ENCODE measurements around the gene HID1. TPM values are rescaled to one million over a fixed set of nuclear protein-coding genes. Genes with fewer than 3 reads are reported as not detected.

The HID1 gene
- total and polyA plus RNA-seq, 2 of the 4 experiments (the other 2 are of a cell fraction) = 0.18 to 1.7 TPM

GRCh38 chr17:74971069-74971841 is 1.3 kb downstream of the HID1 start:
- H2BK120ac ChIP-seq (ENCODE audit: low read depth, low read length) = no peak overlapping the region
- no peak overlapping the region for H3K4ac ChIP-seq (ENCODE audit: low read depth, low read length)
- H3K79me1 ChIP-seq (ENCODE audit: low read depth in 1 of 2, low read length in 2 of 2) = no peaks in the 10 kb centered on the region
- H4K5ac ChIP-seq (ENCODE audit: low read depth, low read length) = no peak overlapping the region
- no peak for DNase-seq
- H4K91ac ChIP-seq (ENCODE audit: insufficient read depth, low read depth, low read length) = no peak overlapping the region
- no peak for TF ChIP-seq SMC3 (IDR thresholded peaks at IDR 0.05; ENCODE audit: low read depth, low read length)
- TF ChIP-seq MXI1 (IDR thresholded peaks at IDR 0.05; ENCODE audit: borderline replicate concordance, low read depth, low read length) = no peak
- TF ChIP-seq RCOR1 (IDR thresholded peaks at IDR 0.05; ENCODE audit: insufficient replicate concordance, low read length) = no peak
- TF ChIP-seq CTCF (conservative IDR thresholded peaks at IDR 0.05; ENCODE audit: low read depth, low read length) = no peak
- ChIA-PET POLR2A (ENCODE audit: unreplicated experiment) (no interaction called here), CTCF (interaction anchor here (0.8 kb wide), 1 partner anchor 9 kb away, joined by 3 read pairs; no protein-coding TSS in a partner anchor)
- H3K36me3 ChIP-seq (ENCODE audit: control insufficient read depth, insufficient read depth, low read length) = no peaks in the 10 kb centered on the region
- no peak overlapping the region for H3K14ac ChIP-seq (replicated peaks; ENCODE audit: low read depth, low read length)
- no peak overlapping the region for H3K27ac ChIP-seq (ENCODE audit: insufficient read depth, low read length)
- WGBS, 2 experiments (ENCODE audit: extremely low coverage in 2 of 2, insufficient read length in 1 of 2) = 90% methylated on average over 2 of the region's 8 CpGs; no CpG with 5 or more reads in 1 of the 2 experiments
- no peak overlapping the region for H3K4me3 ChIP-seq (ENCODE audit: insufficient read depth, low read depth, low read length)
- no peak for ATAC-seq (ENCODE audit: low read depth)
- H3K9me3 ChIP-seq (ENCODE audit: control insufficient read depth, insufficient read depth, low read length) = no peaks in the 10 kb centered on the region
- no TSS peak for BruUV-seq (replicated peaks)
- H2AK5ac ChIP-seq (ENCODE audit: low read depth, low read length) = no peak overlapping the region
- in situ Hi-C loops (cut with MboI; ENCODE audit: low sequenced_read_pairs) (no loop called here), intact Hi-C loops (cut with micrococcal nuclease) (no loop called here), dilution Hi-C loops (cut with HindIII; ENCODE audit: low sequenced_read_pairs, unreplicated experiment) (no loop called here)
- peak overlapping the region; percentile 8 for H2AFZ ChIP-seq (replicated peaks; ENCODE audit: low read length, poor library complexity)
- no peak overlapping the region for H3K18ac ChIP-seq (ENCODE audit: low read depth, low read length)
- no peak overlapping the region for H3K56ac ChIP-seq (ENCODE audit: extremely low read depth, insufficient read depth, low read length)
- H3K9ac ChIP-seq (ENCODE audit: low read depth, low read length) = no peak overlapping the region
- no peak overlapping the region for H2BK15ac ChIP-seq (ENCODE audit: low read depth, low read length)
- no peaks in the 10 kb centered on the region for H3K9me1 ChIP-seq (ENCODE audit: insufficient read depth, low read length)
- no peak overlapping the region for H2BK5ac ChIP-seq (ENCODE audit: low read depth, low read length, poor library complexity, severe bottlenecking)
- H3K27me3 ChIP-seq (ENCODE audit: control insufficient read depth, insufficient read depth, low read length) = peaks cover 47% of the 10 kb centered on the region
- H2AK9ac ChIP-seq (replicated peaks; ENCODE audit: low read depth, low read length, poor library complexity) = no peak overlapping the region
- no peak overlapping the region for H2BK20ac ChIP-seq (ENCODE audit: low read depth, low read length)
- no peak overlapping the region for H3K23ac ChIP-seq (ENCODE audit: low read depth, low read length)
- H3K4me1 ChIP-seq (ENCODE audit: control insufficient read depth, insufficient read depth, low read length) = 0 out of 2 replicates have a peak, but pooled peaks cover 2% of the 10 kb centered on the region
- no peaks in the 10 kb centered on the region for H4K20me1 ChIP-seq (ENCODE audit: insufficient read depth, low read length)
- H4K8ac ChIP-seq (ENCODE audit: low read depth in 2 of 2, low read length in 2 of 2) = no peak overlapping the region
- no peak overlapping the region for H3K4me2 ChIP-seq (ENCODE audit: low read depth, low read length)
